ENCODE measurements around the gene GSAP. TPM values are rescaled to one million over a fixed set of nuclear protein-coding genes. Genes with fewer than 3 reads are reported as not detected.

The GSAP gene
- total RNA-seq, 1 experiment from 2014 or later = 25.7 TPM

DNA sequence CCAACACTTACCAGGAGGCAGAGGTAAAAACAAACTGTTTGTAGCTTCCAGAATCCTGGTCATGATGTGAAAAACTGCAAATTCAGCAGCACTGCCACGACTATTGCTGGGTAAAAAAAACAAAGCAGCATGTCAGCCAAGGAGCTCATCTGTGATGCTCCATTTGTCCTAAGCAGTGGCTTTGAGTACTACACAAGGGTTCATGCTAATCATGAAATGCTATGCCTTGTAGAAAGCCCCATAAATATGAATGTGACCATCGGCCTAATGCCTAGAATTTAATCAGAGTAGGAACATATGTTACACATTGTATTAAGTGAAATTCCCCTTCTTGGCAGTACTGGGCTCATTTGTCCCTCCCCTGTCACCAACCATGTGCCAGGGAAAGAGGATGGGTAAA is 95.4 kb downstream of the GSAP start:
- POLR2A ChIA-PET = no interaction called here
- CTCF ChIA-PET = interaction anchor here (0.6 to 1.5 kb wide), 2 partner anchors 11 to 56 kb away, joined by 3 to 11 read pairs; no protein-coding TSS in a partner anchor

DNA sequence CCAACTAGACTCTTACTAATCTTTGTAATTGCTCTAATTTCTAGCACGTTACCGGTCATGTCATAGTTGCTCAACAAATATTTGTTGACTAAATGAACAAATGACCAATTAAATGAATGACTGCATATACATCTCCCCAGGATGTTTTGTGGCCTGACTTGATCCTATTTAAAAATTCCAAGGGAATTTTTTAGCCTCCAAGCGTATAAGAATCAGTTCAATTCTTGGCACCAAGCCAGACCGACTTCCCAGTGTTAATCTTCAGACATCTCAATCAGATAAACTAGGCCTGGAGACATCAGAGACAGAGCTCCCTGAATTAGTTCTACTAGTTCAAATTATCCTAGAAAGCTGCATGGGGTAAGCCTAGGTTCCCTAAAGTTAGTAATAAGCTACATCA is 96.0 kb downstream of the GSAP start:
- CTCF ChIA-PET = no interaction called here
- H3K36me3 ChIP-seq (ENCODE audit: control insufficient read depth, insufficient read depth, low read length) = no peaks in the 10 kb centered on the region
- POLR2A ChIA-PET = no interaction called here
- no peak overlapping the region for H3K4me3 Mint-ChIP-seq (ENCODE audit: unreplicated experiment)
- no peaks in the 10 kb centered on the region for H3K27me3 ChIP-seq (replicated peaks; ENCODE audit: control insufficient read depth, insufficient read depth, low read length)
- H3K27me3 Mint-ChIP-seq (ENCODE audit: insufficient read depth, unreplicated experiment) = no peaks in the 10 kb centered on the region
- no peaks in the 10 kb centered on the region for H3K36me3 Mint-ChIP-seq (ENCODE audit: insufficient read depth, unreplicated experiment)
- no TSS peak for BruUV-seq (replicated peaks)
- H3K27ac Mint-ChIP-seq (ENCODE audit: unreplicated experiment) = no peak overlapping the region
- intact Hi-C loops (cut with micrococcal nuclease; ENCODE audit: unreplicated experiment) = no loop called here
- no peaks in the 10 kb centered on the region for H3K9me3 ChIP-seq
- no peaks in the 10 kb centered on the region for H3K9me3 Mint-ChIP-seq (ENCODE audit: unreplicated experiment)
- TF ChIP-seq, protein P1, sequence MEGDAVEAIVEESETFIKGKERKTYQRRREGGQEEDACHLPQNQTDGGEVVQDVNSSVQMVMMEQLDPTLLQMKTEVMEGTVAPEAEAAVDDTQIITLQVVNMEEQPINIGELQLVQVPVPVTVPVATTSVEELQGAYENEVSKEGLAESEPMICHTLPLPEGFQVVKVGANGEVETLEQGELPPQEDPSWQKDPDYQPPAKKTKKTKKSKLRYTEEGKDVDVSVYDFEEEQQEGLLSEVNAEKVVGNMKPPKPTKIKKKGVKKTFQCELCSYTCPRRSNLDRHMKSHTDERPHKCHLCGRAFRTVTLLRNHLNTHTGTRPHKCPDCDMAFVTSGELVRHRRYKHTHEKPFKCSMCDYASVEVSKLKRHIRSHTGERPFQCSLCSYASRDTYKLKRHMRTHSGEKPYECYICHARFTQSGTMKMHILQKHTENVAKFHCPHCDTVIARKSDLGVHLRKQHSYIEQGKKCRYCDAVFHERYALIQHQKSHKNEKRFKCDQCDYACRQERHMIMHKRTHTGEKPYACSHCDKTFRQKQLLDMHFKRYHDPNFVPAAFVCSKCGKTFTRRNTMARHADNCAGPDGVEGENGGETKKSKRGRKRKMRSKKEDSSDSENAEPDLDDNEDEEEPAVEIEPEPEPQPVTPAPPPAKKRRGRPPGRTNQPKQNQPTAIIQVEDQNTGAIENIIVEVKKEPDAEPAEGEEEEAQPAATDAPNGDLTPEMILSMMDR (IDR thresholded peaks at IDR 0.05; ENCODE audit: insufficient read depth in 1 of 2, low read depth in 1 of 2, low read length in 1 of 2, severe bottlenecking in 1 of 2, unreplicated experiment in 1 of 2) = no peak
- no peak overlapping the region for H3K4me3 ChIP-seq (ENCODE audit: low read depth, low read length)
- peaks cover 4% of the 10 kb centered on the region; the same call in 1 of the 2 replicates for H3K4me1 ChIP-seq
- no peaks in the 10 kb centered on the region for H3K4me1 Mint-ChIP-seq (ENCODE audit: low read depth, unreplicated experiment)
- no peak for DNase-seq

More for the DNA sequence above, 95.4 kb downstream of the GSAP start:
- Mint-ChIP-seq H3K9me3 (ENCODE audit: unreplicated experiment) (no peaks in the 10 kb centered on the region), H3K36me3 (ENCODE audit: insufficient read depth, unreplicated experiment) (peaks cover 2% of the 10 kb centered on the region), H3K27ac (ENCODE audit: unreplicated experiment) (no peak overlapping the region), H3K4me1 (ENCODE audit: low read depth, unreplicated experiment) (no peaks in the 10 kb centered on the region), H3K27me3 (ENCODE audit: insufficient read depth, unreplicated experiment) (no peaks in the 10 kb centered on the region), H3K4me3 (ENCODE audit: unreplicated experiment) (no peak overlapping the region)
- Histone ChIP-seq H3K9me3 (no peaks in the 10 kb centered on the region), H3K36me3 (ENCODE audit: control insufficient read depth, insufficient read depth, low read length) (no peaks in the 10 kb centered on the region), H3K4me1 (peaks cover 4% of the 10 kb centered on the region; the same call in 1 of the 2 replicates), H3K4me3 (ENCODE audit: low read depth, low read length) (no peak overlapping the region), H3K27me3 (replicated peaks; ENCODE audit: control insufficient read depth, insufficient read depth, low read length) (no peaks in the 10 kb centered on the region)
- BruUV-seq (replicated peaks) = no TSS peak
- no peak for DNase-seq
- intact Hi-C loops (cut with micrococcal nuclease; ENCODE audit: unreplicated experiment) = no loop called here
- TF ChIP-seq, protein P1 (IDR thresholded peaks at IDR 0.05; ENCODE audit: insufficient read depth in 1 of 2, low read depth in 1 of 2, low read length in 1 of 2, severe bottlenecking in 1 of 2, unreplicated experiment in 1 of 2) = no peak

DNA sequence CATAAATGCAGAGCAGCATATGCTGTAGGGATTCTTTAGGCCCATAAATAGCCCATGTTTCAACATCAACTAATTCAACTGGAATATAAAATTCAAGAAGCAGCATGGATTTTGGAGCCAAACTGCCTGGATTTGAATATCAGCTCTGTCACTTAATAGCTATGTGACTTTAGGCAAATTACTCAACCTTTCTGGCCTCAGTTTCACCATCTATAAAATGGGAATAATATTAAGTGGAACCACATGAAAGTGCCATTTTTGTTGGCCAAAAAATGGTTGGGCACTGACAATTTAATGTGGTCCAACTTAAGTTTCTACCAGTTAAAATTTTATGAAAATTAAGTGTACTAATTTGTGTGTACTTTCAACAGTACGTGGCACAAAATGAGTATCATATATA is 98.1 kb downstream of the GSAP start:
- ChIA-PET POLR2A (no interaction called here), CTCF (no interaction called here)
- Mint-ChIP-seq H3K36me3 (ENCODE audit: insufficient read depth, unreplicated experiment) (no peaks in the 10 kb centered on the region), H3K27ac (ENCODE audit: unreplicated experiment) (no peak overlapping the region), H3K9me3 (ENCODE audit: unreplicated experiment) (no peaks in the 10 kb centered on the region), H3K4me3 (ENCODE audit: unreplicated experiment) (no peak overlapping the region), H3K4me1 (ENCODE audit: low read depth, unreplicated experiment) (no peaks in the 10 kb centered on the region), H3K27me3 (ENCODE audit: insufficient read depth, unreplicated experiment) (no peaks in the 10 kb centered on the region)
- H3K27me3 ChIP-seq (replicated peaks; ENCODE audit: control insufficient read depth, insufficient read depth, low read length) = no peaks in the 10 kb centered on the region
- H3K4me1 ChIP-seq = peaks cover 4% of the 10 kb centered on the region; the same call in 1 of the 2 replicates
- no peaks in the 10 kb centered on the region for H3K36me3 ChIP-seq (ENCODE audit: control insufficient read depth, insufficient read depth, low read length)
- TF ChIP-seq, protein P1 (IDR thresholded peaks at IDR 0.05; ENCODE audit: insufficient read depth in 1 of 2, low read depth in 1 of 2, low read length in 1 of 2, severe bottlenecking in 1 of 2, unreplicated experiment in 1 of 2) = no peak
- no peak overlapping the region for H3K4me3 ChIP-seq (ENCODE audit: low read depth, low read length)
- no TSS peak for BruUV-seq (replicated peaks)
- no peak for DNase-seq
- H3K9me3 ChIP-seq = no peaks in the 10 kb centered on the region
- intact Hi-C loops (cut with micrococcal nuclease; ENCODE audit: unreplicated experiment) = no loop called here

Measured in Caco-2 (cell line).